Colon (tissue), 2 donors: ENCODE data around the gene MED29.
A peak's percentile ranks its signal among the peaks of the same experiment; 100 is the strongest.

Source experiments
- FAIRE-seq: peaks from 2 replicates; lab custom pipeline; 2012; peaks lifted over from hg19 to GRCh38; lab: Jason Lieb, UNC
- donor health status: control.
- donor health status: control.

Gene MED29

GRCh38 chr19:39398297-39398864 lies 7.2 kb downstream of the MED29 start:
- no peak for FAIRE-seq

DNA sequence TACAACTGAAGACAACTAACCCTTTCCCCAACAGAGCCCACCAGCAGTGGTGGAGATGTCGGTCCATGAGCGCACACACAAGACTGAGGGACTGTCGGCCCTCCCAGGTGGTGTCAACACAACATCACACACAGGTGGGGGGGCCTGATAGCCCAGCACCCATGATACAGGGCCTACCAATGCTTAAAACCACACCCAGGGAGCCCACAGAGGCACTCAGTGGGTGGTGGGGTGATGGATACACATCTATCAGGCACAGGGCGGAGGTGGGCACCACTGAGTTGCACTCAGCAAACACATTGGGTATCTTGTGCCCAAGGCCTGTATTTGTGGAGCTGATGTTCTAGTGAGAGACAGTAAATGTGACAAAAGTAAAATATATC lies 8.5 kb downstream of the MED29 start:
- FAIRE-seq = no peak

GRCh38 chr19:39400061-39400460 lies 8.9 kb downstream of the MED29 start:
- no peak for FAIRE-seq

- no peak for FAIRE-seq
Observed at GRCh38 chr19:39401070-39401548, 9.9 kb downstream of the MED29 start.

DNA sequence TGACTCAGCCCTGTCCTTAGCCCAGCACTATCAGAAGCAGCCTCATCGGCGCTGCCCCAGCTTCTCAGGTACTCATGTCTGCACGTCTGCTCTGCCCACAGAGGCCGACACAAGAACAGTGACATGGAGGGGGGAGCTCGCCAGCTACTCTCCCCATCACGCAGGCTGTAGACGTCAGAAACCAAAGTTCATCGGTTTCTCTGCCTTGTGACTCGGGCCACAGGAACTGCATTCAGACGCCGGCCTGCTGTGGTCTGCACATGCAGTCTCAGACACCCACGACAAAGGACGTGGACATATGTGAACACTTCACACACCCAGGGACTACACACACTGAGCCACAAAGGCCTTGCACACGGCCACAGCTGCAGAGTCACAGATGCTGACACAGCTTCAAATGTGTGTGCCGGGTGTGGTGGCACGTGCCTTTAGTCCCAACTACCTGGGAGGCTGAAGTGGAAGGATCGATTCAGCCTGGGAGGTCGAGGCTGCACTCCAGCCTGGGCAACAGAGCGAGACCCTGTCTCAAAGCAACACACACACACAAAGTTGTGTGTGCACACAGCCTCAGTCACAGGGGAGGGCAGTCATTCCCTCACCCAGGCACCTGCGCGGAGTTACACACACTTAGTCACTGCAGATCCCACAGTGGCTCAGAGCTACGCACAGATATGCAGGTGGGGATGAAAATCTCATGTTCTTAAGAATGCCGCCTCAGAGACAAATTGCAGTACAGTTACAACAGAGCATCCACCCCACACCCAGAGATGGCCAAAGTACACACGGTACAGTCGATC lies 10.6 kb downstream of the MED29 start:
- no peak for FAIRE-seq

DNA sequence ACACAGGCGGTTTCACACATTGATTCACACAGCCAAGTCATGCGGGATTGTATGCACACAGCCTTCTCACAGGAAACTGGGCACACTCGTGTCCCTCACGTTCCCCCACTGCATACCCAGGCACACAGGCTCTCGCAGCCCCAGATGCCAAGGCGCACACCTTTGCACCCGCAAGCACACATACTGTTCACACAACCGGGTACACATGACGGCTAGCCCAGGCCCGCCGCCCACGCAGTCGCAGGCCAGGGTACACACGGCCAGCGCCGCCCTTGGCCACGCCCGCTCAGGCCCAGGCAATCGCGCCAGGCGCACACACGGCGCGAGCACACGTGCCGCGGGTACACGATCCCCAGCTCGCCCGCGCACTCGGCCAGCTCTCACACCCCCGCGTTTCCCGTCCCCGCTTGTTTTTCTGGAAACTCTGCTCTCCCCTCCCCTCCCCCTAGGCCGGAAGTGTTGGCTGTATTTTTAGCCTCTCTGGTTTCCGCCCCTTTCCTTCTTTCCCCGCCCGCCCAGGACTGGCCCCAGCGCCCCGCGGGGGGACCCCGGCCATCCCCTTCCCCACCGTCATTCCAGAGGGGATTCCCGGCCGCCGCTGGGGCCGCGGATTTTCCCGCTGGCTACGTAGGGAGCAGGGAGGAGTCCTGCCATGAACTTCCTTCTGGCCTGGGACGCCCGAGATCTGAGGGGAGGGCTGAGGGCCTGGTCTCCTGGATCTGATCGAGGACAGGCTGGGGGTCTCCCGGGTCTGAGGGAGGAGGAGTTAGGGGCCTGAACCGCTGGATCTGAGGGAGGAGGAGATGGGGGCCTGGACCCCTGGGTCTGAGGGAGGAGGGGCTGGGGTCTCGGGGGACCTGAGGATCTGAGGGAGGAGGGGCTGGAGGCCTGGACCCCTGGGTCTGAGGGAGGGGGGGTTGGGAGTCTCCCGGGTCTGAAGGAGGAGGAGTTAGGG lies 11.4 kb downstream of the MED29 start:
- FAIRE-seq = no peak

DNA sequence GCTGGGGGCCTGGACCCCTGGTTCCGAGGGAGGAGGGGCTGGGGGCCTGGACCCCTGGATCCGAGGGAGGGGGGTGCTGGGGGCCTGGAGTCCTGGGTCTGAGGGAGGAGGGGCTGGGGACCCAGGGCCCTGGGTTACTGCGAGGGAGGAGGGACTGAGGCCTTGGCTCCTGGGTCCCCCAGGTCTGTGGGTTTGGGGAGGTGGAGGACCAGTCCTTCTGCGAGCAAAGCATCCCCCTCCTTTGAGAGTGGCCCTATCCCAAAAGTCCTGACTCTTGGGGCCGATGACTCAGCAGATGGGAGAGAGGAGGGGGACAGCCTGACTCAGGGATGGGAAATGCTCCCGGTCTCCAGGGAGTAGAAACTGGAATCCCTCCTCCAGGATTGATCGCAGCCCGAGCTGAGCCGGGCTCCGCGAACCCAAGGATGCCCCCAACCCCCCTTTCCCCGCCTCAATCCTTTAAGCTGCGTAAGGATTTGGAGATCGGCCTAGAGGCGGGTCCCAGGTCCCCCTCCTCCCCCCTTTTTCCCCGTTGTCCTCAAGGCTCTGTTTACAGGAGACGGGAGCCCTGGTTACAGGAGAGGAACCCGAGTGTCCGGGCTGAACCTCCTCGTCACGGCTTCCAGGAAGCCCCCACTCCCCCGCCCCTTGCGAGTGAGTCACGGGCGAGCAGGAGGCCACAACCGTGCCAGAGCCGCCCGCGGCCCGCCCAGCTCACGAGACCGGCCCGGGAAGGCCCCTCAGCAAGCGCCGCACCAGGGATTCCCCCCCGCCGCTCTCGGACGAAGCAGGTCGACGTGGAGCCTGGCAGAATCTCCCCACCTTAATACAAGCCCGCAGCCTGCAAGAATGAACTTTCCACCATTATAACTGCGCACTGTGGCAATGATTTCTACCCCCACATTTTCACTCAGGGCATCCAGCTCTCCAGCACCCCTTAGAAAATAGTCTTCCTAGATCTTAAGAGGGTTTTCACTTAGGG lies 12.4 kb downstream of the MED29 start:
- no peak for FAIRE-seq

DNA sequence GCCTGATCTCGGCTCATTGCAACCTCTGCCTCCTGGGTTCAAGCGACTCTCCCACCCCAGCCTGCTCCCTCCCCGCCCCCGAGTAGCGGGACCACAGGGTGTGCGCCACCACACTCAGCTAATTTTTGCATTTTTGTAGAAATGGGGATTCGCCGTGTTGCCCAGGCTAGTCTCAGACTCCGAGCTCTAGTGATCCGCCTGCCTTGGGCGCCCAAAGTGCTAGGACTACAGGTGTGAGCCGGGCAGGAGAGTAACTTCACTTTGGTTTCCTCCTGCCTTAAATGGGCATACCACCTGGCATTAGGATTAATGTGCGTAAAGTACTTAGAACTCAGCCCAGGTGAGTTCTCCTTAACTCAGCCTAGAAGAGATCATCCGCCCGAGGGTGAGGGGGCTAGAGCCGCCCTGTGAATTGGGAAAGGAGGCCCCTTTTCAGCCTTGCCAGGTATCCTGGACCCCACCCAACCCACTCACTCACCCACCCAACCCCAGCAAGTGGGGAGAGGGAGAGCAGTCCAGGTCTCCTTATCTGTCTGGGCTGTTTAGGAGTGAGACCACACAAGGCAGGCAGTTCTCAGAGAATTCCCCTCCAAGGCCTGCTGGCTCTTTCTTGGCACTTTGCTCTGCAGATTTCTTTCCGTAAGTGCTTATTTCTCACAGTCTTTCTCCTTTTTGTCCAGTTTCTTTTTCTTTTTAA lies 14.2 kb downstream of the MED29 start:
- no peak for FAIRE-seq

DNA sequence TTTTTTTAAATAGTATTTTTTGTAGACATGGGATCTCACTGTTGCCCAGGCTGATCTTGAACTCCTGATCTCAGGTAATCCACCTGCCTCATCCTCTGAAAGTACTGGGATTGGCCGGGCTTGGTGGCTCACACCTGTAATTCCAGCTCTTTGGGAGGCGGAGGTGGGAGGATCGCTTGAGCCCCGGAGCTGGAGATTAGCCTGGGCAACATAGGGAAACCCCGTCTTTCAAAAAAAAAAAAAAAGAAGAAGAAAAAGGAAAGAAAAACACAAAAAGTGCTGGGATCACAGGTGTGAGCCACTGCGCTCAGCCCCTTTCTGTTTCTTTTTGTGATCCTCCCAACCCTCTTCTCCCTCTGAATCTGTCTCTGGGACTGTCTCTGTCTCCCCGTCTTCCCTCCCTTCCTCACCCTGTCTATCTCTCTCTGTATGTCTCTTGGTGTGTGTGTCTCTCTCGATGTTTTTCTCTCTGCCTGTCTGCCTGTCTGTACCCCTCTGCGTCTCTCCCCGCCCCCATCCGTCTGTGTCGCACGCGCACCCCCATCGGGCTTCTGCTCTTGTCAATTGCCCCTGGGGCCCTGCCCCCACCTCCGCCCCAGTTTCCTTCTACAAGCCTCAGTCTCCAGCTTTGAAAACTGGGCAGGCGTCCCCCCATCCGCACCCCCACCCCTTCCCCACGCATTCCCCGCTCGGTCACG lies 14.9 kb downstream of the MED29 start:
- FAIRE-seq = no peak

DNA sequence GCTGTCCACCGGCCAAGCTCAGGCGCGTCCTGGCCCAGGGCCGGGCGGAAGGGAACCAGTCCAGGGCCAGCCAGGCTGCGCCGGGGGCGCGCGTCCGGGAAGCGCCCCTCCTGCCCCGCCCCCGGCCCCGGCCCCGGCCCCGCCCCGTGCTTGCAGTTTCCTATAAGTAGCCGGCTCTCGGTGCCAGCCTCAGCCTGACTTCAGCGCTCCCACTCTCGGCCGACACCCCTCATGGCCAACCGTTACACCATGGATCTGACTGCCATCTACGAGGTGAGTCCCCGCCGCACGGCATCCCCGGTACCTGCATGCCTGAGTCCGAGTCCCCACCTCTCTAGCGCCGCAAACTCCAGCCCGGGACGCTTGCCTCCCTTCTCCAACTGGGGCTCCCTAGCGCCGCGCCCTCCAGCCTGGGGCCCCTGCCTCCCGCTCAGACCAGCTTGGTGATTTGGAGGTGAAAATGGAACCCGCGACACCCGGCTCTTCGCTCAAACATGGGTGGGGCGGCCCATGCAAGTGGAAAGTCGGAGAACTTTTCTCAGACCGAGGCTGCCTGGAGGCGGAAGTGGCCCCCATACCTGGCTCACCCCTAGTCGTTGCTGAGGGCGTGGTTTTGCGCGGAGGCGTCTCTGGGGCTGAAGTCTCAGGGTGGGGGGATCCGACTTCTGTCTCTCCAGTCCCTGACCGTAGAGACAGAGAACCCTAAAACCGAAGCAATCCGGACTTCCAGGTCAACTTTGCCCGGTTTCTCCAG lies 15.7 kb downstream of the MED29 start, which contains the start of gene ZFP36:
ZFP36 (plus strand) TSS at position 192 of the 754 bp plus-strand sequence; CDS start at position 250, 58 bp downstream.
- no peak for FAIRE-seq

DNA sequence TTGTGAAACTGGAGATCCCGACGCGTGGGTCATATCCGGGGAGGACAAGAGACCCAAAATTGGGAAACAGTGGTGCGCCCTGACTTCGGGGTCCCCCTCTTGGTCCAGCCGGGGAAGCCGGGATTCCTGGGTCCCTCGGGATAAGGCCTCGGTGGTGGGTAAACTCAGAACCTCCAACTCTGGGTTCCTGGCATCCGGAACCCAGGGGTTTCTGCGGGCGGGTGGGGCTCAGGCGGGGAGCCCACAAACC lies 16.2 kb downstream of the MED29 start:
- FAIRE-seq = no peak

DNA sequence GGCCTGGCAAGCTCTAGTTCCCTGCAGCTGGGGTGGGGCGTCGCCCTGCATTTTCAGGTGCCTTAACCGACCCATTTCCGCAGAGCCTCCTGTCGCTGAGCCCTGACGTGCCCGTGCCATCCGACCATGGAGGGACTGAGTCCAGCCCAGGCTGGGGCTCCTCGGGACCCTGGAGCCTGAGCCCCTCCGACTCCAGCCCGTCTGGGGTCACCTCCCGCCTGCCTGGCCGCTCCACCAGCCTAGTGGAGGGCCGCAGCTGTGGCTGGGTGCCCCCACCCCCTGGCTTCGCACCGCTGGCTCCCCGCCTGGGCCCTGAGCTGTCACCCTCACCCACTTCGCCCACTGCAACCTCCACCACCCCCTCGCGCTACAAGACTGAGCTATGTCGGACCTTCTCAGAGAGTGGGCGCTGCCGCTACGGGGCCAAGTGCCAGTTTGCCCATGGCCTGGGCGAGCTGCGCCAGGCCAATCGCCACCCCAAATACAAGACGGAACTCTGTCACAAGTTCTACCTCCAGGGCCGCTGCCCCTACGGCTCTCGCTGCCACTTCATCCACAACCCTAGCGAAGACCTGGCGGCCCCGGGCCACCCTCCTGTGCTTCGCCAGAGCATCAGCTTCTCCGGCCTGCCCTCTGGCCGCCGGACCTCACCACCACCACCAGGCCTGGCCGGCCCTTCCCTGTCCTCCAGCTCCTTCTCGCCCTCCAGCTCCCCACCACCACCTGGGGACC lies 16.6 kb downstream of the MED29 start:
- FAIRE-seq = no peak

DNA sequence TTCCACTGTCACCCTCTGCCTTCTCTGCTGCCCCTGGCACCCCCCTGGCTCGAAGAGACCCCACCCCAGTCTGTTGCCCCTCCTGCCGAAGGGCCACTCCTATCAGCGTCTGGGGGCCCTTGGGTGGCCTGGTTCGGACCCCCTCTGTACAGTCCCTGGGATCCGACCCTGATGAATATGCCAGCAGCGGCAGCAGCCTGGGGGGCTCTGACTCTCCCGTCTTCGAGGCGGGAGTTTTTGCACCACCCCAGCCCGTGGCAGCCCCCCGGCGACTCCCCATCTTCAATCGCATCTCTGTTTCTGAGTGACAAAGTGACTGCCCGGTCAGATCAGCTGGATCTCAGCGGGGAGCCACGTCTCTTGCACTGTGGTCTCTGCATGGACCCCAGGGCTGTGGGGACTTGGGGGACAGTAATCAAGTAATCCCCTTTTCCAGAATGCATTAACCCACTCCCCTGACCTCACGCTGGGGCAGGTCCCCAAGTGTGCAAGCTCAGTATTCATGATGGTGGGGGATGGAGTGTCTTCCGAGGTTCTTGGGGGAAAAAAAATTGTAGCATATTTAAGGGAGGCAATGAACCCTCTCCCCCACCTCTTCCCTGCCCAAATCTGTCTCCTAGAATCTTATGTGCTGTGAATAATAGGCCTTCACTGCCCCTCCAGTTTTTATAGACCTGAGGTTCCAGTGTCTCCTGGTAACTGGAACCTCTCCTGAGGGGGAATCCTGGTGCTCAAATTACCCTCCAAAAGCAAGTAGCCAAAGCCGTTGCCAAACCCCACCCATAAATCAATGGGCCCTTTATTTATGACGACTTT lies 17.4 kb downstream of the MED29 start:
- no peak for FAIRE-seq

DNA sequence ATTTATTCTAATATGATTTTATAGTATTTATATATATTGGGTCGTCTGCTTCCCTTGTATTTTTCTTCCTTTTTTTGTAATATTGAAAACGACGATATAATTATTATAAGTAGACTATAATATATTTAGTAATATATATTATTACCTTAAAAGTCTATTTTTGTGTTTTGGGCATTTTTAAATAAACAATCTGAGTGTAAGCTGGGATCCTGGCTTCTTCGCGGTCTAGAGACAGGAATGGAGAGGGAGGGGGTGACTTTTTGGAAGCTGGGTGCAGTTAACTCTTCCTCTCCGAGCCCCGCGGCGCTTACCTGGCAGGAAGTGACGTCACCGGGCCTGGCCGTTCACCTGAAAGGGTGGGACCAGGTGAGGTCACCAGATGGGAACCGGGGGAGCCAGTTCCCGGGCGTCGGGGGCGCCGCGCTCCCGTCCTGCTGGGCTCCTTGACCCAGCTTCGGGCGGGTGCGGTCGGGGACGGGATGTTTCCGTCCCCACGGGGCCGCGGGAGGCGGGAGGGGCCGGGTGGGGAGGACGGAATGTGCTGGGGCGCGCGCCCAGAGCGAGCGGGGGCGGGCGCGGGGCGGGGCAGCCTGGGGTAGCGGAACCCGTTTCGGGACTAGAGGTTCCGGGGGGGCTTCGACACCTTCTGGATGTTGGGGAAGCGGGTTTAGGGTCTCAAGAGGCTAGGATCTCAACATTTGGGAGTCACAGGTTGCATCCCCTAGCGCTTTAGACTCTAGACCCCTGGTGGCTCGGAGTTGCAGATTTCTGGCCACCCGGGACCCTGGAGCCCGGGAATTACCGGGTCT lies 18.2 kb downstream of the MED29 start:
- peak; percentile 69 for FAIRE-seq

DNA sequence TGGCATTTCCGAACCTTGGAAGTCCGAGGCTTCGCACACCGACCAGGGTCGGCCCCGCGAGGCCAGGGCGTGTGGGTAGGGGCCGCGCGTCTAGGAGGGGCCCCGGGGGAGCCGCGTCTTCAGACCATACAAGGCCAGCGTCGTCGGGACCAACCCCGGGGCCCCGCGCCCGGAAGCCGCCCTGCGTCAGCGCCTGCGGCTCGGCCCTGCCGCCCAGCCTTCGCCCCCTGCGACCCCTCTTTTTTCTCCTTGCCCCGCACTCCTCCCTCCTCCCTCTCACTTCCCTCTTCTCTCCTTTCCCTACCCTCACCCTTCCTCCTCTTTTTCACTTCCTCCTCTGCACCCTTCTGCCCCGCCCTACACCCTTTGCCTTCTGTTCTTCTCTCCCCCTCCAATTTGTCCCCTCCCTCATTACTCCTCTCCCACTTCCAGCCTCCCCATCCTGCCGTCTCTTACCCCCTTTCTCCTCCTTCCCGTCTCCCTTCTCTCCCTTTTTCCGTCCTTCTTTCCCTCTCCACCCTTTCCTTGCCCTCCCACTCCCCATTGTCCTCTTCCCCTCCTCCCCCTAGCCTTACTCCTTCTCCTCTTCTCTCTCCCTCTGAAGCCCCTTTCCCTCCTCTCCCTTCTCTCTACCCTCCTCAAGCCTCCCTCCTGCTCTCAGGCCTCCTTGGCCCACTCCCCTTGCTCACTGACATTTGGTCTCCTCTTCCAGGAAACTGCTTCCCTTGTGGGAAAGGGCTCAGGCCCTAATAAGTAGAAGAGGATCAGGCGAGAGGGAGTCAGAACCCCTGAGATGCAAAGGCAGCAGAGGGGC lies 19.0 kb downstream of the MED29 start:
- FAIRE-seq = no peak

DNA sequence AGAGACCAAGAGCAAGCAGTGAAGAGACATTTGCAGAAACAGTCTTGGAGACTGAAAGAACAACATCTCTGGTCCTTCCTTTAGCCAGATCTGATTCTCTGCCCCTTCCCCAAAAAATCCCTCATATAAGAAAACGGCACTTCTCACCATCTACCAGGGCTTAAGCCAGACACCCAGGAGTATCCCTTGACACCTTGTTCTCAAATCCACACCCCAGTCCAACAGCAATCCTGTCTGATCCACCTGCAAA lies 19.6 kb downstream of the MED29 start:
- no peak for FAIRE-seq
